GM21723 (cell line): ENCODE data around the gene SLC30A10.
"Not testable (repeated sequence)": the region's sequence is repeated elsewhere in the genome, so short reads cannot be mapped to it uniquely, and the experiment has no call there.

Experiments
- ATAC-seq: cut with Tn5 transposase; IDR thresholded peaks from one replicate; pipeline ENCODE4 v1.9.1; 2021; ENCODE audit warnings: mild to moderate bottlenecking, moderate library complexity; ENCODE audit not compliant: unreplicated experiment

Gene SLC30A10

GRCh38 chr1:219927956-219928790 is at the start of gene SLC30A10:
Gene SLC30A10, minus strand, starts transcription at chr1:219928557. Its CDS starts 117 bp downstream, at chr1:219928440.
- peak; percentile 73 for ATAC-seq

DNA sequence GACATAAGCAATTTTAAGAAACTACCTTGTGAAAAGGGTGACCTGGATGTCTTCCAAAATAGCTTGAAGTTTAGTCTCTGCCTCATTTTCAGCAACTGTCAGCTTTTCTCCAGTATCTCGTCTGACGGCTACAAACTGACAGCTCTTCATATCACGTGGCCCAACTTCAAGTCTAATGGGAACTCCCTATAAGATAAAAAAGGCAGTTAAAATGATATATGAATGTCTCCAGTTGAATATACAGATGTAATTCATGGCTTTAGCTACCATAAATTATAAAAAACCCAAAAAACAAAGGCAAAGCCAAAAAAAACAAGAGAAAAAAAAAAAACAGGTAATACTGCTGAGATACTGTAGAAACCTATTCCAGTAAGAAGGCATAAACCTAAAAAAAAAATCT is 44.9 kb upstream of the SLC30A10 start:
- no peak for ATAC-seq

- ATAC-seq: no peak
Observed at GRCh38 chr1:219967361-219967760, 39.0 kb upstream of the SLC30A10 start.

DNA sequence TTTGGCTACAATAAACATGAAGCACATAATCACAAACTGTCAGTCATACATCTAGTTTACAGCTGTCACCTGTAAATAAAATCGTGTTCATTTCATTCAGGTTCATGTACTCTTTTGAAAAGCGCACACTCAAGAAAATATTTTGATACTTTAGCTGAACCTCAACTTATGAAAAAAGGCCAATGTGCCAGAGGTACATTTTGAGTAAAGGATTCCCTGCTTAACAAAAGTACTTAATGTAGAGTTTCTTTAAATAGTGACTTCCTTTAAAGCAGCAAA is 37.7 kb upstream of the SLC30A10 start:
- ATAC-seq: no peak

DNA sequence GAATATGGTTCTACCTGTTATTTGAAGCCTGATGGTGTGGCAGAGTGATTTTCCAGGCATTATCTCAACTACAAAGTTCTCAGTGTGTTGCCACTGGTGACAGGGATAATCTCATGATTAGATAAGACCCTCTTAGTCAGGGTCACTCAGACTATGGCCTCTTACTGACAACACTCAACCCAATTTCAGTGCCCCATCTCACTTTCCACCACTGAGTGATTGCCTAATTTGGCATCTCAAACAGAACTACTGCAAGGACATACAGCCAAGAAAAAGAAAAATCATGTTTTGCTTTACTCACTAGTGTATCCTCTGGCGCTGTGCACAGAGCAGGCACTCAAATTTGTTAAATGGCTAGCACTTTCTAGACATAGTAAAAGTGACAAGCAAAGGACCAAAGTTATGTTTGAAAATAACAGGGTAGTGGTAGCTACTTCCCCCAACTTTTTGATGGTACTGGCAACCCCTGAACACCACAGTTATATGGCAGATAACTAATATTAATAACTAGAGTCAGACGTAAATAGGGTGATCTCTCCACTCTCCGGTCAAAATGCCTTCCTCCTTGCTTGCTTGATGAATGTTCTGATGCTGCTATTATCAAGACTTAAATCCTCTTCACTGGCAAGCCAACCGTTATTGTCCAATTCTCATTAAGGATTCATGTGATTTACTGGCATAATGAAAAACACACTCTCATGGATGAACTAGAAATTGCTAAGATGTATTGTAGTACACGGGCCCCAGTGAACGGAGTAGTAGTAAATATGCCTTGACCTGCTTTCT is 37.1 kb upstream of the SLC30A10 start:
- no peak for ATAC-seq

GRCh38 chr1:219963432-219963831 is 35.1 kb upstream of the SLC30A10 start:
- no peak for ATAC-seq

GRCh38 chr1:219961684-219962083 is 33.3 kb upstream of the SLC30A10 start:
- ATAC-seq: no peak

GRCh38 chr1:219959540-219960203 is 31.3 kb upstream of the SLC30A10 start:
- ATAC-seq: no peak

DNA sequence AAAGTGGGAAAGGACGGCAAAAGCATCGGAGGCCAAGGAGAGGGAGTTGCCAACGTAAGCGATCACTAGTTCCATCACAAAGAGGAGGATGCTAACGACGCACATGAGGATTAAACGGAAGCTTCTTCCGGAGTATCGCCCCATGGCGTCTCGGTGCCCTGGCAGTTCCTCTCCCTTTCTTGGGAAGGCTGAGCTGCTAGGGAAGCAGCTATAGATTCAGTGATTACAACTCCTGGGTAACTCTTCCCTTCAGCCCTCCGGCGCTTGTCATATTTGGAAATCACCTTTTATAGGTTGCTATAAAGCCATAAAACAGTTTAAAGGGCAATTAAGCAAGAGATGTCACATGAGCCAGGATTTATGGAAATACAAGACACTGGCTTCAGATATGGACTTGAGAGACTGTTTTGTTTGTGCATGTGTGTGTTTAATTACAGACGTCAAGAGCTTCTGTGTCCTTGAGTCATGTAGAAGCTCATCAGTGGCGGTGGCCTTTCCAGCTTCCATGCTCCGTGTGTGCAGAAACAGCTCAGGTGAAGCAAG is 30.6 kb upstream of the SLC30A10 start:
- no peak for ATAC-seq

- no peak for ATAC-seq
Observed at GRCh38 chr1:219954736-219955421, 26.5 kb upstream of the SLC30A10 start.

DNA sequence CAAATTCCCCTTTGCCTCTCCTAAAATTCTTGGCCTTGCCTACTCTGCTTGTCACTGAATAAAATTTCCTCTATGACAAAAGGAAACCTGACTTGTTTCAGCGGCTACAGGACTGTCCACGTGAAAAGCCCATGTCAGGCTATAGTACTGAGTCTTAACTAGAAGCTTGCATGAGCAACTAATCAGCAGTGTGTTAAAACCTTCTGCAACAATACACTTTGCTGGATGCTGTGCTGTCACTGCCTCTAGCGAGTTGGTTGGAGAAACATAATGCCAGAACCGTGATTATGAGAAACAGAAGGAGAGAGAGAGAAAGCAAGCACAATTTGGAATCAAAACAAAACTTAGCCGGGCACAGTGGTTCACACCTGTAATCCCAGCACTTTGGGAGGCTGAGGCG is 25.7 kb upstream of the SLC30A10 start:
- no peak for ATAC-seq

DNA sequence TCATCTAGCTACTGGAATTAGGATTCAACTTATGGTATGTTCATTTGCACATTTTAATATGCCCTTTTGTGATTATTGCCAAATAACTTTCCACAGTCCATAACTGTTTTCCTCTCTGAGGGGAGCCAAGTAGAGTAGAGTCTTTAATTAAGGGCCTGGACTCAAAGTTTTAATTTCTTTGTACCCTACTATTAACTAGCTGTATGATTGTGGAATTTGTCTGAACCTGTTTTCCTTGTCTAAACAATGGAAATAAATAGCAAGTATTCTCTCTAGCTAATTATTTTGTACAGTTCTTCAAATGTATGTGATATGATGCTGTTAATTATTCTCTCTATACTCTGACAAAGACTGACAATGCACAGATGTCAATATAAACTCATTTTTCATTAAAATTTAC is 24.0 kb upstream of the SLC30A10 start:
- ATAC-seq: no peak

GRCh38 chr1:219949227-219949626 is 20.9 kb upstream of the SLC30A10 start:
- not testable (repeated sequence) for ATAC-seq

DNA sequence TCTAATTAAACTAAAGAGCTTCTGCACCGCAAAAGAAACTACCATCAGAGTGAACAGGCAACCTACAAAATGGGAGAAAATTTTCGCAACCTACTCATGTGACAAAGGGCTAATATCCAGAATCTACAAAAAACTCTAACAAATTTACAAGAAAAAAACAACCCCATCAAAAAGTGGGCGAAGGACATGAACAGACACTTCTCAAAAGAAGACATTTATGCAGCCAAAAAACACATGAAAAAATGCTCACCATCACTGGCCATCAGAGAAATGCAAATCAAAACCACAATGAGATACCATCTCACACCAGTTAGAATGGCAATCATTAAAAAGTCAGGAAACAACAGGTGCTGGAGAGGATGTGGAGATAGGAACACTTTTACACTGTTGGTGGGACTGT is 20.4 kb upstream of the SLC30A10 start:
- ATAC-seq: not testable (repeated sequence)

DNA sequence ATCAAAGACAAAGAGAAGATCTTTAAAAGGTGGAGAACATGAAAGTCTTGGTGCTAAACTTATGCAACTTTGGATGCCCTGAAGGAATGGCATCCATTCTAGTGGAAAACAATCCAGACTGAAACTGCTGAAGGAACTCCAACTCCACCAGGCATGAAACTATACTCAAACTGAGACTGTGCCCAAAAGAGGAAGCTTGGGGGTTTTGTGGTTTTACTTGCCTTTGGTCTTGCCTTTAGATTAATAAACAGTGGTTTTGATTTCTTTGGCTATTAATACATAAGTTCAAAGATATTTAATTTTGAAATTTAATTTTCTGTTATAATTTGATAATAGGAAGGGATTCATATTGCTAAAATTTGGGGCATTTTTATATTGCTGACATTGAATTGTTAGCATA is 17.4 kb upstream of the SLC30A10 start:
- ATAC-seq: no peak

GRCh38 chr1:219941179-219942118 is 13.1 kb upstream of the SLC30A10 start:
- no peak for ATAC-seq

GRCh38 chr1:219940707-219941106 is 12.3 kb upstream of the SLC30A10 start:
- no peak for ATAC-seq

- ATAC-seq: no peak
Observed at GRCh38 chr1:219938706-219939105, 10.3 kb upstream of the SLC30A10 start.

- ATAC-seq: not testable (repeated sequence)
Observed at GRCh38 chr1:219933763-219934162, 5.4 kb upstream of the SLC30A10 start.

- ATAC-seq: no peak
Observed at GRCh38 chr1:219931033-219931432, 2.7 kb upstream of the SLC30A10 start.
